GM15510 (cell line): ENCODE measurements around the gene GPR68.

ENCODE experiments used
- POLR2A ChIP-seq: IDR thresholded peaks from 3 replicates; pipeline ENCODE4 v1.6.1; 2011; ENCODE audit warnings: borderline replicate concordance; ENCODE audit not compliant: insufficient read length; ENCODE audit errors: extremely low read depth

The GPR68 gene

GRCh38 chr14:91280129-91280528 is 35.6 kb upstream of the GPR68 start:
- TF ChIP-seq POLR2A = no peak

GRCh38 chr14:91279354-91279753 is 34.9 kb upstream of the GPR68 start:
- no peak for TF ChIP-seq POLR2A

- no peak for TF ChIP-seq POLR2A
Observed at GRCh38 chr14:91278383-91278715, 33.8 kb upstream of the GPR68 start.

- TF ChIP-seq POLR2A = no peak
Observed at GRCh38 chr14:91277546-91278382, 33.3 kb upstream of the GPR68 start.

- no peak for TF ChIP-seq POLR2A
Observed at GRCh38 chr14:91274796-91275195, 30.3 kb upstream of the GPR68 start.

- TF ChIP-seq POLR2A = no peak
Observed at GRCh38 chr14:91273885-91274273, 29.4 kb upstream of the GPR68 start.

- no peak for TF ChIP-seq POLR2A
Observed at GRCh38 chr14:91273273-91273884, 28.9 kb upstream of the GPR68 start.

GRCh38 chr14:91272341-91273272 is 28.1 kb upstream of the GPR68 start:
- TF ChIP-seq POLR2A = no peak

- no peak for TF ChIP-seq POLR2A
Observed at GRCh38 chr14:91271639-91272038, 27.1 kb upstream of the GPR68 start.

- no peak for TF ChIP-seq POLR2A
Observed at GRCh38 chr14:91270619-91271018, 26.1 kb upstream of the GPR68 start.

- TF ChIP-seq POLR2A = no peak
Observed at GRCh38 chr14:91270188-91270587, 25.7 kb upstream of the GPR68 start.

- TF ChIP-seq POLR2A = no peak
Observed at GRCh38 chr14:91269076-91269991, 24.8 kb upstream of the GPR68 start.

- TF ChIP-seq POLR2A = no peak
Observed at GRCh38 chr14:91267965-91268437, 23.5 kb upstream of the GPR68 start.

- no peak for TF ChIP-seq POLR2A
Observed at GRCh38 chr14:91265404-91265803, 20.9 kb upstream of the GPR68 start.

- TF ChIP-seq POLR2A = no peak
Observed at GRCh38 chr14:91264151-91265150, 19.9 kb upstream of the GPR68 start.
